LHCN-M2 (cell line): Measurements from ENCODE around the gene ACSS3. TPM values are rescaled to one million over a fixed set of nuclear protein-coding genes. Genes with fewer than 3 reads are reported as not detected.
"Not testable (repeated sequence)": the region's sequence is repeated elsewhere in the genome, so short reads cannot be mapped to it uniquely, and the experiment has no call there.

Experiments
- DNase-seq: peaks from one replicate; pipeline ENCODE4 v3.0.0-alpha.2; 2012; ENCODE audit warnings: low read depth
- polyA plus RNA-seq: library from polyadenylated mRNA; unstranded; fragments of >200 nt; gene quantifications from one replicate; pipeline ENCODE4 v1.2.1, GENCODE V29; 2012; ENCODE audit warnings: missing spikeins
- total RNA-seq: library from RNA; depleted of rRNA; stranded (reverse); fragments of >200 nt; gene quantifications from 2 replicates; pipeline ENCODE4 v1.2.3, GENCODE V29; 2014; rRNA removed

Gene ACSS3, protein sequence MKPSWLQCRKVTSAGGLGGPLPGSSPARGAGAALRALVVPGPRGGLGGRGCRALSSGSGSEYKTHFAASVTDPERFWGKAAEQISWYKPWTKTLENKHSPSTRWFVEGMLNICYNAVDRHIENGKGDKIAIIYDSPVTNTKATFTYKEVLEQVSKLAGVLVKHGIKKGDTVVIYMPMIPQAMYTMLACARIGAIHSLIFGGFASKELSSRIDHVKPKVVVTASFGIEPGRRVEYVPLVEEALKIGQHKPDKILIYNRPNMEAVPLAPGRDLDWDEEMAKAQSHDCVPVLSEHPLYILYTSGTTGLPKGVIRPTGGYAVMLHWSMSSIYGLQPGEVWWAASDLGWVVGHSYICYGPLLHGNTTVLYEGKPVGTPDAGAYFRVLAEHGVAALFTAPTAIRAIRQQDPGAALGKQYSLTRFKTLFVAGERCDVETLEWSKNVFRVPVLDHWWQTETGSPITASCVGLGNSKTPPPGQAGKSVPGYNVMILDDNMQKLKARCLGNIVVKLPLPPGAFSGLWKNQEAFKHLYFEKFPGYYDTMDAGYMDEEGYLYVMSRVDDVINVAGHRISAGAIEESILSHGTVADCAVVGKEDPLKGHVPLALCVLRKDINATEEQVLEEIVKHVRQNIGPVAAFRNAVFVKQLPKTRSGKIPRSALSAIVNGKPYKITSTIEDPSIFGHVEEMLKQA
- 5.0 and 6.8 TPM in 2 replicates for total RNA-seq
- polyA plus RNA-seq = 2.2 TPM

DNA sequence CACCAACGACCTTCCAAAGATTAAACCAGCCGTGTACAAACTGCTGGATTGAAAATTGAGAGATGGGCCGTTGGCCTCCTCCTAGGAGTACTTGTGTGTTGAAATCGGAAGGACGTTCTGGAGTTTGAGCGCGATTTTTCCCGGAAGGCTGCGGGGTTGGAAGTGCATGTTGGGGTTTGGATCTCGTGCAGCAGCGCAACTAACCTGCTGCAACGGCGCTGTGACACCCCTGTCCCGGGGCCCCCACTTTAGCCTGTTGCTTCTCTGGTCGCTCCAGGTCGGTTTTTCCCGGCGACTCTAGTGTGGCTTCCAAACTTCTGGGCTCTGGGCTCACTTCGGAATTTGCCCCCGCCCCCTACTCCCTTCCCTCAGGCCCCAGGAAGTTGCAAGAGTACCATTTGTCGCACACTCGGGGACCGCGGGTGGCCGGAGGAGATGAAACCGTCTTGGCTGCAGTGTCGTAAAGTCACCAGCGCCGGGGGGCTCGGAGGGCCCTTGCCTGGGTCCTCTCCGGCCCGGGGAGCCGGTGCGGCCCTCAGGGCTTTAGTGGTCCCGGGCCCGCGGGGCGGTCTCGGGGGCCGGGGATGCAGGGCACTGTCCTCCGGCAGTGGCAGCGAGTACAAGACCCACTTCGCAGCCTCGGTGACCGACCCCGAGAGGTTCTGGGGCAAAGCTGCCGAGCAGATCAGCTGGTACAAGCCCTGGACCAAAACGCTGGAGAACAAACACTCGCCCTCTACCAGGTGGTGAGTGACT, at the start of gene ACSS3:
ACSS3 (plus strand) TSS at position 394 of the 756 bp plus-strand sequence; CDS start at position 436, 42 bp downstream.
- peak; percentile 47 for DNase-seq

DNA sequence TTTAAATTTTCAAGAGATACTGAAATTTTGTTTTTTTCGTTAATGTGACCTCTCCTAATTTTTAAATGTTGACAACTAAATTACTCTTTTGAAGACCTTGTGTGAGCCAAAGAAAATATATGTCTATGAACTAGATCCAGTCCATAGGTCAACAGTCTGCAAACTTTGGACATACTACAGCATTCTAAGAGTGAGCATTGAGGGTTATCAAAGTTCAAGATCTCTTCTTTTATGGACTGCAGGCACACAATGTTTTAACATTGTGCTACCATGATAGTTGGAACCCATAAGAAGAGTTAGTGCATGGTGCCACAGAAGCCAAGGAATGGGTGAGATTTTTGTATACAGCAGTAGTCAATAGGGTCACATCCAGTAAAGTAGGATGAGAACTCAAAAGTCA, 43.0 kb upstream of the ACSS3 start:
- no peak for DNase-seq

DNA sequence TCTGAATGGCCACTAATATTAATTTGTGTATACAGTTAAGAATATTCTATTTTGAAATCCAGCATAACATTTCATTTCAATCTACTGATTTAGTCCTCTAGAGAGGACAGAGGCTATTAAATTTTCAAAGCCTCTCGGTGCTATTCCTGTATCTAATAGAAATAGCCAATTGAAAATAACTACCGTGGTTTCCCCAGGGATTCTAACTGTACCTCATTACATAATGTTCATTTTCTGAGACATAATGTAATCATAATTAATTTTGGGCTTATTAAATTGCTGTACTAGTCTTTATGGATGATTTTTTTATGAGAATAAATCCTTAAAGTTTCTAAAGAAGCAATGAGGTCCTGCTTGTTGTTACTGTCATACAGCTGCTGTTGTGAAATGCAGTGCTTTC, 38.6 kb upstream of the ACSS3 start:
- DNase-seq = no peak

DNA sequence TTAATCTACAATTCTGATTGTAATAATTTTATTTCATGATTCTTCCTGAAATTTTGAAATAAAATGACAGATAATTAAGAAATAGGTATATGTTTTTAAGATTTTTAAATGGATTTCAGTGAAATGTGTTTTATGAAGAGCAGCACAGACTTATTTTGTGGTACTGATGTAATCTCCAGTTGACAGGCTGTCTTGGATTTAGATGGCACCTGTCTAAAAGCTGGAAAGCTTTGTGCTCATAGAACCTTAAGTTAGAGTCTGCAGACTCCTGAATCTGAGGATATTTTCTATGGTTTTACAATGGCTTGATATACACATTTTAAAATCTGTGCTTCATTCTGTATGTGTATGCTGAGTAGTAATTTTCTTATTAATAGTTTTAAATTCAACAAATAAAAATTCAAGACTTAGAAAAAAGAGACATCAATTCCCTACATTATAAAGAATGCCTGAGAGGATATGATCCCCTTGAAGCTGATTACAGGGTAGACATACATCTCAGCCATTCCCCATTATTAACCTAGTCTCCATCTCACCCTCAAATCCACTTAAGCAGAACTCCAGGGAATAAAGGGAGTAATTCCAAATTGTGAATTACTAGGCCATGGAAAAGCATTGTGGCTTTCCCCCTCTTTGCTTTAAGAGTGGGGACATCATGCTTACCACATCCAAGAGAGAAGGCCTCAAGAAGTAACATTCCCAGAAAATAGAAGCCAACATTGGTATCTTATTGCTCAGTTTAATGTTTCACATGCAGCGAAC, 33.7 kb upstream of the ACSS3 start:
- no peak for DNase-seq

DNA sequence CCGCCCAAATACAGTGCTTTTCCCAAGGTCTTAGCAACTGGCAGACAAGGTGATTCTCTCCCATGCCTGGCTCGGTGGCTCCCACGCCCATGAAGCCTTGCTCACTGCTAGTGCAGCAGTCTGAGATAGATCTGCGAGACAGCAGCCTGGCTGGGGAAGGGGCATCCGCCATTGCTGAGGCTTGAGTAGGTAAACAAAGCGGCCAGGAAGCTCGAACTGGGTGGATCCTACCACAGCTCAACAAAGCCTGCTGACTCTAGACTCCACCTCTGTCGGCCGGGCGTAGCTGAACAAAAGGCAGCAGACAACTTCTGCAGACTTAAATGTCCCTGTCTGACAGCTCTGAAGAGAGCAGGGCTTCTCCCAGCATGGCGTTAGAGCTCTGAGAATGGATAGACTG, 12.9 kb upstream of the ACSS3 start:
- not testable (repeated sequence) for DNase-seq

DNA sequence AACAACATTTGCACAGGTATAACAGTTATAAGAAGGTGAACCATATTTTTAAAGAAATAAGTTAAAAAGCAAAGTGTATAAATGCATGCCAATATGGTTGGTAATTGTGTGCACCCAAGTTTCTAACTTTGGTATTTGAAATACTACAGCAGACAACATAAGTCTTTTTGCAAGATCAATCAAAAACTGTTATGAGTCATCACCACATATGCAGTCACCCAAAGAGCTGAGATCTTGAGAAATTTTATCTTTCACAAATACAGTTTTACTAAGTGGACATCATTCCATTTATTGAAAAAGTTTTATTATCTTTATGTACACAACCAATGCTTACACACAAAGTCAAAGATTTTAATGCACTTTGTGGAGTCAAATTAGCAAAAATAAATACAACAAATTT, 7.0 kb upstream of the ACSS3 start:
- no peak for DNase-seq

DNA sequence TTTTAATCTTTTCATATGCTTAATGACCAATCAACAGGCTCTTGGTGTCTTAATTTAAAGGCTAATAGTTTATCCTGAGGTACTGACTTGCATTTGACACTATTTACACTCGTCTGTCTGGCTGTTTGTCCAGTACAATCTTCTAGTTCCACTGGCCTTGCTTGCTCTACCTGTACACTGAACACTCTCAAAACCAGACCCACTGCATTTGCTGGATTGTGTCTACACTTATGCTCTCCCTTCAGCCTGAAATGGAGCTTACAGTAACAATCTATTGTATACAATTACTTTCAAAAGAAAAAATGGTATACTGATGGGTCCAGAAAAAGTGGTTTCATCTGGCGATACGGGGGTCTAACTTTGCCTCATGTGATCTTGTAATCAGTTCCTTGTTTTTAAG, 2.3 kb upstream of the ACSS3 start:
- DNase-seq = no peak

DNA sequence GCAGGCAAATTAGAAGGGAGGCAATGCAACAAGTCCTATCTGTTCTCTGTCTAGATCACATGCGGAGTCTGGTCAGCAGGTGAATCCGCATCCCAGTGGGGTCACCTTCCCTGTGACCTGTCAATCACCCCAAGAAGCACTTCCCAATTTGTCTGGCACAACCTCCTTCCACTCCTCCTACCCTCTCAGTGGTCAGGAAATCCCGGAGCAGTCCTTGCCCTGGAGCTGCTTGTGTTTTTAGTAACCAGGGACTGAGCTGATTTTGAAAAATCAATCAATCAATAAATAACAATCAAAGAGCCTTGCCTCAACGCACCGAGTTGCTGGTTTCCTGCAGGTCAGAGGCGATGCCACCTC, 572 bp upstream of the ACSS3 start:
- DNase-seq = peak; percentile 57

DNA sequence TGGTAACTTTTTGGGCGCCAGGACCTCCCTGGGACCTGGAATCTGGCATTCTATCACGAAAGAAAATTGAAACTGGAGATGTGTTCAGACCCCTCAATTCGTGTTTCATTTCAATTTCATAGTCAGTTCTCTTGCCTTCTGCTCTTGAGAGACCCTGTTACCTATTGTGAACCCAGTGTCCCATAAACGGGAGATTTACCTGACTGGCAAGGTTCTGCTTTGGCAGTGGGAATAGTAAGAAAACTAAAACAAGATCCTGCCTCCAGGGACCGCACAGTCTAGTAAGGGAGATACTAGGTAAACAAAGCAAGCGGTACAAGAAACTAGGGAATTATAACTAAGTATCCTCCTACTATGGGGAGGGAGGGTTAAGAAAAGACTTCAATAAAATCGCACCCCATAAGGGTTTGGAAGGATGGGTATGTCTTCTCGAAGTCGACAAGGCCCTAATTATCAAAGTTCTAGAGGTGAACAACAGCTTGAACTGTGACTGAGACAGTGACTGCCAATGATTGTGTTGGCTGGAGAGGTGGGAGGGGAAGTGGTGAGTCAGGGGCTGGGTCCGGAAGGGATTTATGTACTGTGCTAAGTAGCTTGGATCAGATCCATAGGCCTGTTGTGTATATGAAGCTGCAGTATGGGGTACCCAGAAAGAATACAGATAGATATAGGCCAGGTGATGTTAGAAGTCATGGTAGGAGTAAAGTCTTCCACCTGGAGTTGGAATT, 754 bp downstream of the ACSS3 start:
- DNase-seq = peak; percentile 56

DNA sequence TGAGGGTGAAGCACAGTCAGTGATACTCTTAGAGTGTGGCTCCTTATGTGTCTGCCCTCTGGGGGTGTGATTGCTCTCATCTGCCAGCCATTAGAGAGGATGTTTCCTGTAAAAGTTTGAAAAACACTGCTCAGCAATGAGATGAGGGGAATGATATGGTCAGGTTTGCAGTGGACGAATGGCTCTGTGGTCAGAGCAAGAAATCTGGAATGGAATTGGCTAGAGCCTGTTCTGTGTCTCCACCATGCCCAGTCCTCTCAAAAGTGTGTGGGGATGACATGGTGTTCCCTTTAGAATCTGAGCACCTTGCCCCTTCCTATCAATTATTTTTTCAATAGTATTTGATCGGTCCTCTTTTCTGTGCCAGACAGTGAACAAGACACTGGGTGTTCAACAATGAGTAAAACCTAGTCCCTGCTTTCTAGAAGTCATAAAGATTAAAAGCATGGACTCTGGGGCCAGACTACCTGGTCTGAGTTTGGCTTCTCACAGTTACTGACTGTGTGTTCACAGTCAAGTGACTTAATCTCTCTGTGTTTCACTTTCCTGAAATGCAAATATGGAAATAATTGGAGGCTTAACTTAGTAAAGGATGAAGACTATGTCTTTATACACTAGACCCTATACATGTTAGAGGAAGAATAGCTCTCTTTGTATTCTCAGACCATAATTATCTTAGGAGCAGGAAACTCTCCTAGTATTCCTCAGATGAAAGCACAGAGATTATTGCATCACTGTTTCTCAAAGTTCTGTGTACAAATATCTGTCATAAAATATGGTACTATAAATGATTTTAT, 1.6 kb downstream of the ACSS3 start:
- DNase-seq = no peak

DNA sequence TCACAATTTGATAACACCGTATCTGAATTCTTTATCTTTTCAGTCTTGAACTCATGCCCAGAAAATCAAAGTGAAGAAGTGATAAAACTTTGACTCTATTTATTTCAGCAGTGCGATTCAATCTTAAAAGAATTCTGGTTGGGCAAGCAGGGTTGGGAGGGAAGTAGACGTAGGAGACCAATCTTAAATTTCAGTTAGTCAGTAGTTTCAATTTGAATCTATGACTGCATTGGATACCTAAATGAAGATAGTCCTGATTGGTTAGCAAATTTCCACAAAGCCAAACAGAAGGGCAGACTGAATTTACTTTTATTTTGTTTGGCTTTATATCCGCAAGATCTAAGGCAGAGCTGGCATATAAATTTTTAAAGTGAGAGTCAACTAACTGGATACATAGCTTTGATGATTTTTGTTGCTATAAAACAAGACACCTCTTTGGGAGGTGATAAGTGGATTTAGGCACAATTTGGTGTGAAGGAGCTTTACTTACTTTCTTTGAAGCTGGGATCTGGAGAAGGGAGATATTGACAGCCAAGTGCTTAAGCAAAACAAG, 2.6 kb downstream of the ACSS3 start:
- no peak for DNase-seq

DNA sequence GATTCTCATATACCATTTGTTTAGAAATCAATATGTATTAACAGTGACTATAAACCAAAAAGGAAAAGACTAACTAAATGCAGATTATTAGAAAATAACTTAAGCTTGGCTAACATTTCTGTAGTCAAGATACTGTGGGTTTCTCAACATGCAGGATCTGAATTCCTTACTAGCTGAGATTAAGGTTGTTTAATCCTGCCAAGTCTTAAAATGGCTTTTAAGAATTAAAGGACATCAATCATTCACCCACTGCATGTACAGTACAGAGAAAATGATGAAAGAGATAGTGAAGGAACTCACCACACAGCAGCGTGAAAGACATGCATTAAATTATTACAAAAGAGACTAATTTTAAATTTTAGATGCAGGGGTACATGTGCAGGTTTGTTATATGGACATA, 3.8 kb downstream of the ACSS3 start:
- DNase-seq = no peak

DNA sequence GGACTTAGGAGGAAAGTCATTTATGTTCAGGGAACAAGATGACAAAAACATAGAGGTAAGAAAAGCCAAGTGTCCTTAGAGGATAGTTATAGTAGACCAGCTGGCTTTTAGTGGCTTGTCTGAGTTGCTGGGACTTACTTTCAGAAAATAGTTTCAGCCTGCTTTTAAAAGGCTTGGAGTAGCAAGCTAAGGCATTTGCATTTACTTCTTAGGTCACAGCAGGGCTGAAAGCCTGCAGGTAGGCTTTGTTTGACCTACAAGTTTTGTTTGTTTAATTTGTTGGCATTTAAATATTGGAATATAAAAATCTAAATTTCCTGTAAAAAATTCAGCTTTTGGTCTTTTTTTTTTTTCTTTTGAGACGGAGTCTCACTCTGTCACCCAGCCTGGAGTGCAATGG, 5.1 kb downstream of the ACSS3 start:
- DNase-seq = no peak

DNA sequence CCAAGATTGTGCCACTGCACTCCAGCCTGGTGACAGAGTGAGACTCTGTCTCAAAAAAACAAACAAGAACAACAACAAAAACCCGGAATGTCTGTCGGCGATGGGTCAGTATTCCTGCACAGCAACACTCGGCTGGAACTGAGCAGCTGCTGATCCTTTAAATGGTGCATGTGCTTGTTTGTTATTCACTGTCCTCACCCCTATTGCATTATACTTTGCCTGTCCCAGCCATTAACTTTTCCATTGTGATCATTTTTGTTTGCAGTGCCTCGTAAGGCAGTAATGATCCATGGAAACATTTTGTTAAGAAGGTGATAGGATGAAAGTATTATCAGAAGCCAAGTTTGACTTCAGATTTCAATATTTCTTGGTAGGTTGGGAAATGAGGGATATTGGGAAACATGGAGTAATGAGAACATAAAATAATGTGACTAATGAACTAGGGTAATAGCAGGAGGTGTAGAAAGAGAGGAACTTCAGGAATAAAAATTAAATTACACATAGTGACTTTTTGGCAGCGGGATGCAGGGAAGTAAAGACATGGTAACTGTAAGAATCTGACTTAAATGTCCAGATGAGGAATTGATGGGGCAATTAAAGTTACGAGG, 6.1 kb downstream of the ACSS3 start:
- peak; percentile 26 for DNase-seq

DNA sequence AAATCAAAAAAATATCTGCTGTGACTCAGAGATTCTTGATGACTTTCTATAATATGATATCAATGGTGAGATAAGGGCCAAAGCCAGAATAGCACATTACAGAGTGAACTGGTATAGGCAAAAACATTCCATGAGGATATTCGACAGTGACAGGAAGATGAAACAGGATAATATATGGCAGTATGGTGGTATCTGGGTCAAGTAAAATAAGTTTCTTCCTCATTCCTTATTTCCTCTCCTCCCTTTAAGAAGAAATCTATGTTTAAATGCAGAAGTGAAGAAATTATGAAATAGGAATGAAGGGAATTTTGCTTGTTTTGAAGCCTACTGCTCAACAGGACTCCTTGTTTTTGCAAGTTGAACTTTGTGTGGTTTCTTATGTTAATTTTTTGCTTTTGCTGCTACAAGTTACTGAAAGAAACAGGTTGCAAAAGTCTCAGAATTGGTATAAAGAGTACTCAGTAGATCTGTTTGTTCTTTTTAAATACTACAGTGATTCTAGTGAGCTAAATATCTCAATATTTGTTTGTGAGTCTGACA, 7.0 kb downstream of the ACSS3 start:
- no peak for DNase-seq

DNA sequence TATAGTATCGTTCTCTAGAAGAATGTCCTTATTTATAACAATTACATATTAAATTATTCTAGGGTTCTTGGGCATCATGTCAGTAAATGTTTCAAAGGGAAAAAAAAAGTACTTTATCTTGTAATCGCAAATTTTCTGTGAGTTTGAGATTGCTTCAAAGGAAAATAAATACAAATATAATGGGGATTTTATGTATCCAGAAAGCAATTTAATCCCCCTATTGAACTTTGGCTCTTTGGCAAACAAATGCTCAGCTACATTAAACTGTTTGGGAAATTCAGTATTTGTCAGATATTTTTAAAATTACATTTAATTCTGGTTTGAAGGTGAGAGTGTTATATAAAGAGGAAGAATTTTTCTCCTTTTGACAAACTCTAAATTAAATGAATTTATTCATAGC, 8.0 kb downstream of the ACSS3 start:
- DNase-seq = no peak

DNA sequence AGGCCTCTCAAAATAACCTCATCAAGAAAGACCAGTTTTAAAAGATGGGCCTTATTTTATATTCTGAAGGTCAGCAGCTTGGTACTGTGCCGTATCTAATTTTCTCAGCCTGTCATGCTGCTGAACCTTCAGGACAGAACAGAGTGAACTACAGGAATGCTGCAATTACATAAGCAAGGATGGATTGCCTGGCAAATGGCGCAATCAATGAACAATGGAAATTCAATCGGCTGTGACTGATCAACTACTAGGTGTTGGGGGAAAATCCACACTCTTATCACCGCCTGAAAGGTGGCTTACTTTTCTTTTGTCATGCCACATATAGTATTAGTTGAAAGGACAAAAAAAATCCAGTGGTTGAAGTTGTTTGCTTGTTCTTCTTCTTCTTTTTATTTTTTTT, 8.5 kb downstream of the ACSS3 start:
- DNase-seq = no peak

DNA sequence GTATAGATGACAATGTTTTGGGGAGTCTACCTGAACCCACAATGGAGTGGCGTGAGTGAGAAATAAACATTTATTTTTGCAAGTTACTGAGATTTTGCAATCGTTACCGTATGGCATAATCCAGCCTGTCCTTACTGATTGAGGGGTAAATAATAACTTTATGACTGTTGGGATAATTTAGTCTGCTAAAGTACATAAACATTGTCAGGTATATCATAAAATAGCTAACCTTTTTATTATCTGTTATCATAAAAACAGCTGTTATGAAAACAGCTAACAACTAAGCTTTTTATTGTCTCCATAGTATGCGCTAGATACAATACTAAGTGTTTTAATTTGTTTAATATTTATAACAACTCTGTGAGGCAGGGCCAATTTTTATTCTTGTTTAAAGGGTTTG, 10.3 kb downstream of the ACSS3 start:
- DNase-seq = no peak

DNA sequence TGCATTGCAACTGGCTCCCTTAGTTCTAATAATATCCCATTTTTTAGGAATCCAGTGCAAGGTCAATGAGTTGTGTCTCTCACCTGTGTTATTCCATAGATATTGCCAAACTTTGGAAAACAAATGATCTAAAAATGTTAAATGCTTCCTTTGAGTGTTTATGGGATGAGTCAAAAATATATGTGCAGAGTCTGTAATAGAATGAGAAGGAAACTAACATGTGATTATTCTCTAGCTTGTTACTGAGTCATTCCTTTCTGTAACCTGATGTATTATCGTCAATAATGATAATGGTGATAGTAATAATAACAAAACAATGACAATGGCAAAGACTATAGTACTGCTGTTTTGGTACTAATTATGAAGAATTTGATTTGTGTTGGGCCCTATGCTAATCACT, 11.5 kb downstream of the ACSS3 start:
- no peak for DNase-seq
